CD4-positive, alpha-beta T cell treated with Interleukin-10 for 1 hour (primary cell): Measurements from ENCODE around the gene GMIP.
"Not testable (repeated sequence)": the region's sequence is repeated elsewhere in the genome, so short reads cannot be mapped to it uniquely, and the experiment has no call there.

Source experiments
- DNase-seq: peaks from one replicate; pipeline ENCODE4 v3.0.0-alpha.2; 2020

The GMIP gene

DNA sequence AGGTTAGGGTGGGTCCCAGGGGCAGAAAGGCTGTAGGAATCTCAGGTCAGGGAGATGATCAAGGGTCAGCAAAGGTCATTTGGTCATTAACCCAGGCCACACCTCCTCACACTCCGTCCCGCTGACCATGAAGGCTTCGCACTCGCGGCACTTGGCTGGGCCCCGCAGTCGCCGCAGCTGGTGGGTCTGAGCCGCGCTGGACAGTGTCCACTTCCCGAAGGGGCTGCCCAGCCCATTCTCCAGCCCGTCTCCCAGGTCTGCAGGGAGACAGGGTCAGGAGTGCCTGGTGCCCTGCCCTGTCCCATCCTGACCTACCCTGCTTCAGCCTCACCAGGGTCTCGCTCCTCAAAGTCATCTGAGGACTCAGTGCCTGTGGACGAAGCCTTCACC, 8.1 kb downstream of the GMIP start:
- DNase-seq, result no peak

GRCh38 chr19:19634516-19635312, 8.7 kb downstream of the GMIP start:
- DNase-seq, result no peak

- DNase-seq, result no peak
Measured at GRCh38 chr19:19633711-19634515, 9.5 kb downstream of the GMIP start.

DNA sequence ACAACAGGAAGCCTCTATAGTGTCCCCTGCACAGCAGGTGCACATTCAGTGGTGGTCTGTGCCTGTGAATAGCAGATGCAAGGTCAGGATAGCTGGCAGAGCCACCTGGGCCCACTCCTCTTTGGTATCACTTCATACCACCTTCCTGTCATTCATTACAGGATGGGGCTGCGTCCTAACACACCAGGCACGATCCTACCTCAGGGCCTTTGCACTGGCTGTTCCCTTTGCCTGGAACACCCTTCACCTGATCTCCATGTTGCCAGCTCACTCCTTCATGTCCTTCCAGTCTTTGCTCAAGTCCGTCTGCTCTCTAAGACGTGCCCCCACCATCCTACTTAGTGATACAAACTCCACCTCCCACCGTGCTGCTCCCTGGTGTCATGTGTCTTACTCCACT, 10.8 kb downstream of the GMIP start:
- no peak for DNase-seq

- no peak for DNase-seq
Measured at GRCh38 chr19:19631346-19631745, 12.1 kb downstream of the GMIP start.

DNA sequence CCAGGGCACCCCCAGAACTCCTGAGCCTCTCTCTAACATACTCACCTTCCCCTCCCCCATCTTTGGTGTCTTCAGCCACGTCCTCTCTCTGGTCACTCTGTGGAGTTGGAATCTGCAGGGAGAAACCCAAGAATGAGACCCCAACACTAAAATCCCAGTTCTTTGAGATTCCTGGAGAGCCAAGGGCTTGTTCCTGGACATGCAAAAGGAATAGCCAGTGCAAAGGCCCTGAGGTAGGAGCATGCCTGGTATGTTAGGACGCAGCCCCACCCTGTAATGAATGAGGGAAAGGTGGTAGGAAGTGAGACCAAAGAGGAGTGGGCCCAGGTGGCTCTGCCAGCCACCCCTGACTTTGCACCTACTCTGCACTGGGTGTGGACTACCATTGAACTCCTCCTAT, 13.0 kb downstream of the GMIP start:
- no peak for DNase-seq

DNA sequence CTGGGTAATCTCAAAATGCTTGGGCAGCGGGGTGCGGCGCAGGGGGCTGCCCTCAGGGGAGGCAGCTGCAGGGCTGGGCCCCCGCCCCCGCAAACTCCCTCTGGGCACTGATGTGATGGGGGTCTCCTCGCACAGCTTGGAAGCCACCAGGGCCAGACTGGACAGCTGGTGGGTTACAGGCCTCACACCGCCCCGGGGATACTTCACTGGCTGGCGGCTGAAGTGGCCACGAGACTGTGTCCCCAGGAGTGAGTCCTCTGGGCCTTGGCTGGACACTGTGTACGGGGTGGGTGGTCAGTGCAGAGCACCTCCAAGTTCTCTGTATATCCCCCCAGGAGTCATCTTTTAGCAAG, 13.4 kb downstream of the GMIP start:
- DNase-seq, result no peak

GRCh38 chr19:19628501-19629134, 14.8 kb downstream of the GMIP start:
- peak; percentile 30 for DNase-seq

DNA sequence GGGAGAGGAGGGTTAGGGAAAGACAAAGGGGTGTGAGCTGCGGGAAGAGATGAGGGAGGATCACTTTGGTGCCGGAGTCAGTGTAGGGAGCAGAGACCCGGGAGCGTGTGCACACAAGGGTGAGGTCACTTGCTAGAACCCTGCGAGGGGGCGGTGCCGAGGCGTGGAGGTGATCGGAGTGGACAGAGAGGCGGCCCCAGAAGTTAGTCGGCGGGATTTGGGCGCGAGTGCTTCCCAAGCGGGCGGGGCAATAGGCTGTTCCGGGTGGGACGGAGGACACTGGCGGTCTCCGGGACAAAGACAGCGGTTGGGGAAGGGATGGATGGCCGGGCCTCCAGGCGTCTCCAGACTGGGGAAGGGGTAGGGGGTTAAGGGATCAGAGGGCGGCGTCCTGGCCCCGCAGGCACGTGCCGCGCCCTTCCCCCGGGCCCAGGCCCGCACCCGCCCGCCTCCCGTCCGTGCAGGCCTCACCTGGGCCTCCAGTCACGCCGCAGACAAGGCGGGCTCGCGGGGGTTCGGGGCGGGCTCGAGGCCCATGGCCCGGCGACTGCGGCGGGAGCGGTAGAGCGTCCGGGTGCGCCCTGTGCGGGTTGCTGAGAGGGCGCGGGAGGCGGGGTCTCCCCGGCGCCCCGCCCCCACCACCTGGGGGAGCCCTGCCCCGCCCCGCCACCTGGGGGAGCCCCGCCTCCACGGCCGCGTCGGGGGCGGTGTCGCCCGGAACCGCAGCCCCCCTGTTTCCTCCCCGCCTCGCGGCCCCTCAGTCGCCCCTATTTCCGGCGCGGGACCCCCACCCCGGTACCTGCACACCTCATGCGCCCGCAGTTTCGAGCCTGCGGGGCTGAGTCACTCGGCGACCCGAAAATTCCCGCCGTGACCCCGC, 15.6 kb downstream of the GMIP start, which contains the start of gene LPAR2:
Gene LPAR2 (minus strand): TSS at position 600 of the 880 bp plus-strand sequence. CDS start 945 bp downstream, outside the sequence.
- DNase-seq, result peak; percentile 86

GRCh38 chr19:19626516-19627472, 16.7 kb downstream of the GMIP start:
- no peak for DNase-seq

GRCh38 chr19:19624032-19624570, 19.4 kb downstream of the GMIP start:
- no peak for DNase-seq

DNA sequence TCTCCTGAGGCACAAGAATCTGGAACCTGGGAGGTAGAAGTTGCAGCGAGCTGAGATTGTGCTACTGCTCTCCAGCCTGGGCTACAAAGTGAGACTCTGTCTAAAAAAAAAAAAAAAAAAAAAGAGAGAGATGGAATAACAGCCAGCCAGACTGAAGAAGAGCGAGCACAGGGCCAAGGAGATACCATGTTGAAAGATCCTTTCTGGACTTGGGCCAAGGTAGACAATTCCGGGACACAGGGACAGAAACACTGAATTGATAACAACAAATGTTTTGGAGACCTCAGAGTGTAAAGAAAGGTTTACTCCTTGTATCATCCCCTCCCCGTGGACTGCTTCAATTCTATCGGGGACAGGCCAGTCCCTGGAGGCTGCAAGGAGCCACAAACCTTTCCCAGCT, 20.1 kb downstream of the GMIP start:
- no peak for DNase-seq

DNA sequence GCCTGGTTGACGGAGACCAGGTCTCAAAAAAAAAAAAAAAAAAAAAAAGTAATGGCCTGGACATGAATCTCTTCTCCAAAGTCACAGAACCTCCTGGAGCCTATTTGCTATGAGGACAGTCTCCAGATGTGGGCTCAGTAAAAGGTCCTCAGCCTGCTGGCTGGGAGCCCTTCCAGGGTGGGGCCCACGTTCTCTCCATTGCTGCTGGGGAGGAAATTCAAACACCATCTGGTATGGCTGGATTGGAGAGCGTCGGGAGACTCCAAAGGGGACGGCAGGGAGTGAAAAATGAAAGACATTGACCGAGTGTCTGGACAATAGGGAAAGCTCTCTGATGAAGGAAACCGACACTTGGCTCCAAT, 23.6 kb downstream of the GMIP start:
- DNase-seq, result no peak

- no peak for DNase-seq
Measured at GRCh38 chr19:19619181-19619848, 24.1 kb downstream of the GMIP start.

GRCh38 chr19:19618219-19619051, 25.0 kb downstream of the GMIP start, which contains the start of gene PBX4:
Gene PBX4, minus strand, starts transcription at chr19:19618687. Its CDS starts 58 bp downstream, at chr19:19618629.
- DNase-seq, result peak; percentile 99

- DNase-seq, result peak; percentile 70
Measured at GRCh38 chr19:19615086-19615485, 28.4 kb downstream of the GMIP start.

DNA sequence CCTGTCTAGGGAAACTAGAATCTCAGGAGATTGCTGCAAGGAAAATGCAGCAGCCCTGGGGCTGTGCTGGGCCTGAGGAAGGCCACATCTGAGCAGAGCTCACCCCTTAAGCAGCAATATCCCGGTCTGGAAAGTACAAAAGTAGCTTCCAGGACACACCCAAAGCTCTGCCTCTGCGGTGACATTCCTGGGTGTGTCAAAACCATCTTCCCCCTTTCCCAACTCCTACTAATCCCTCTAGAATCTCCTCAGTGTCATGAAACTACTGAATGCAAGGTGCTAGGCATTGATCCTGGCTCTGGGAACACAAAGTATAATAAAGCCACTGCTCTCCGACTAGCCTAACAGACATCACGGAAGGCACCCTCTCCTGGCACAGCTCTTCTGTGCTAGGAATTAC, 30.0 kb downstream of the GMIP start:
- DNase-seq, result no peak

DNA sequence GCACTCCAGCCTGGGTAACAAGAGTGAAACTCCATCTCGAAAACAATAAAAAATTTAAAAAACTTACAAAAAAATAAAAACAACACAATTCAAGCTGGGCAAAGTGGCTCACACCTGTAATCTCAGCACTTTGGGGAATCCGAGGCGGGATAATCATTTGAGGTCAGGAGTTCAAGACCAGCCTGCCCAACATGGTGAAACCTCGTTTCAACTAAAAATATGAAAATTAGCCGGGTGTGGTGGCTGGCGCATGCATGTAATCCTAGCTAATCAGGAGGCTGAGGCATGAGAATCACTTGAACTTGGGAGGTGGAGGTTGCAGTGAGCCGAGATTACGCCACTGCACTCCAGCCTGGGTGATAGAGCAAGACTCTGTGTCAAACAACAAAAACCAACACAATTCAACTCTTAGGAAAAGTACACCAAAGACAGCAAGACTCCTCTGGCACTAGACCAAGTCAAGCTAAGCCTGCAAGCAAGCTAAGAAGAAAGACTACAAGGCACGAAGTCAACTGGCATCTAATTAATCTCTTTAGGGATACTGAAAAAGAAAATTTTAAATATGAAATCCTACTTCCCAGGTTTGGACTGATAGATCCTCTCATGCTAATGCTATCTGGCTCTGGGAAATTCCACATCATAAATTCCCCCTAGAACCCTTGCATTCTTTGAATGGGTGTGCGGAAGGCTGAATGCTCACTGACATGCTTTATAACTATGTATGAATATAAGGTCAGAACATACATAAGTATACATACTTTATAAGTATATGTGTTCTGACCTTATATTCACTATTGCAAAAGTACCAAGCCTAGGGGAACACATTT, 32.9 kb downstream of the GMIP start:
- no peak for DNase-seq

GRCh38 chr19:19606686-19607085, 36.8 kb downstream of the GMIP start:
- not testable (repeated sequence) for DNase-seq
